Neural crest cell (in vitro differentiated cells): Measurements from ENCODE around the gene RBMY1A1. TPM values are rescaled to one million over a fixed set of nuclear protein-coding genes. Genes with fewer than 3 reads are reported as not detected.
"Not testable (repeated sequence)": the region's sequence is repeated elsewhere in the genome, so short reads cannot be mapped to it uniquely, and the experiment has no call there.

Experiments
- DNase-seq: peaks from one replicate; pipeline ENCODE4 v3.0.0; 2021; ENCODE audit warnings: low read depth, mixed read lengths, low spot score
- H3K27ac Mint-ChIP-seq: one replicate; pipeline ENCODE4 v1.8.0; 2021; ENCODE audit warnings: mild to moderate bottlenecking, mixed read lengths; ENCODE audit not compliant: unreplicated experiment
- H3K27me3 Mint-ChIP-seq: 2 replicates; pipeline ENCODE4 v1.8.0; 2021; ENCODE audit warnings: low read depth, mild to moderate bottlenecking, mixed read lengths
- H3K36me3 Mint-ChIP-seq: 2 replicates; pipeline ENCODE4 v1.8.0; 2021; ENCODE audit warnings: low read depth, mild to moderate bottlenecking, mixed read lengths
- H3K4me1 Mint-ChIP-seq: 2 replicates; pipeline ENCODE4 v1.8.0; 2021; ENCODE audit warnings: mixed read lengths
- H3K4me3 Mint-ChIP-seq: one replicate; pipeline ENCODE4 v1.8.0; 2021; ENCODE audit warnings: mild to moderate bottlenecking, mixed read lengths
- H3K9me3 Mint-ChIP-seq: 2 replicates; pipeline ENCODE4 v1.8.0; 2021; ENCODE audit warnings: mixed read lengths
- long read RNA-seq: library from polyadenylated mRNA; unstranded; transcript quantifications from one replicate; pipeline ENCODE4 v2.0.0, GENCODE V29; 2020
- total RNA-seq: library from RNA; stranded (reverse); gene quantifications from 2 replicates; pipeline ENCODE4 v1.2.1, GENCODE V29; 2021
- TF ChIP-seq, protein P1 (sequence below): fragments of 200-600 bp; sonication (generic); conservative IDR thresholded peaks from 2 replicates; pipeline ENCODE4 v1.5.0; 2021; ENCODE audit warnings: antibody characterized with exemption, mild to moderate bottlenecking

The RBMY1A1 gene
- not detected in 2 replicates for total RNA-seq
- long read RNA-seq: 0 reads

GRCh38 chrY:21534579-21534978, at the start of gene RBMY1A1:
Gene RBMY1A1, plus strand, starts transcription at chrY:21534879. Its CDS starts 2,013 bp downstream, at chrY:21536892.
- H3K4me3 Mint-ChIP-seq, H3K36me3 Mint-ChIP-seq, H3K9me3 Mint-ChIP-seq, H3K4me1 Mint-ChIP-seq, H3K27ac Mint-ChIP-seq, DNase-seq, H3K27me3 Mint-ChIP-seq: not testable (repeated sequence)

DNA sequence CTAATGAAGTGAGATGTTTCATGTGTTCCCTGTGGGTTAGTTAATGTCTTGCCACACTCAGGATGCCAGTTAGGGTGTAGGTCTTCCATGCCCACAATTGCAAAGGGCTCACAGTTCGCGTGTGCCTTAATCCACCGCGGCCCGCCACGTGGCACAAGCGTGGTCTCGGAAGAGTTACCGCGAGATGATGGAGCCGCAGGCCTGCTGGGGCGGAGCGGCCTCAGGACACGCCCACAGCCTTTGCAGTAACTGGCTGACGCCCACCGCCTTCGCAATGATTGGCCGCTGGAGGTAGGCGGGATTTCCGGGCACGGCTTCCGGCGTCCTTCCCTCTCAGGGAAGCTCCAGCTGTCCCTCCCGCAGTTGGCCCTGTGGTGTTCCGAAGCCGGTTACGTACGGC, 23.6 kb upstream of the RBMY1A1 start, which contains the start of gene RBMY1B:
RBMY1B (plus strand) TSS at position 301 of the 400 bp plus-strand sequence. CDS start 2,013 bp downstream, outside the sequence.
- H3K4me1 Mint-ChIP-seq, H3K36me3 Mint-ChIP-seq, H3K9me3 Mint-ChIP-seq, H3K4me3 Mint-ChIP-seq, DNase-seq, H3K27me3 Mint-ChIP-seq, H3K27ac Mint-ChIP-seq: not testable (repeated sequence)

DNA sequence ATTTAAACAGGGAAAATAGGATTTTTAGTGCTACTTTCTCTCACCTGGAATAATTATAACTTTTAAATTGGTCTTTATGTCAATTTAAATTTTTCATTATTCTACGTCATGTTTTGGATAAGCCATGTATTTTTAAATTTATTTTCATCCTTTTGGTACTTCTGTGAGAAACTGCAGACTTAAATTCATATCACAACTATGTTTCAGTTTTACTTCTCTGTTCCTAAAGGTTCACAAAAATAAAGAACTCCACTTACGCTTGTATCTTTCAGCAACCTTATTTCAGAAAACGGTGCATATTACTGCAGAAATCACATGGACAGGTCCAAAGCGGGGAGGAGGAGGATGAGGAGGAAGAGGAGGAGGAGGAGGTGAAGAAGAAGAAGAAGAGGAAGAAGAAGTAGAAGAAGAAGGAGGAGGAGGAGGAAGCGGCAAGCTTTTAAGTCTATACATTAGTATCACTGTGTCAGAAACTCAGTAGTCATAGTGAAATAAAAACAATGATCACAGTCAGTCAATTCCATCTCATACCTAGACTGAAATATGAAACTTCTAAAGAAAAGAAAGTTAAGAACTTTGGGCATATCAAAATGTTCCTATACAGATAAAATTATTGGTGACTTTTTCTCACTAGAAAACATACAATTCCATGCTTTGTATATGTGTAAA, 24.8 kb downstream of the RBMY1A1 start:
- H3K36me3 Mint-ChIP-seq, H3K27ac Mint-ChIP-seq: not testable (repeated sequence)

GRCh38 chrY:21585449-21585848, 50.8 kb downstream of the RBMY1A1 start:
- Mint-ChIP-seq H3K4me1 (no peaks in the 10 kb centered on the region), H3K9me3 (no peaks in the 10 kb centered on the region), H3K27ac (no peak overlapping the region), H3K27me3 (no peaks in the 10 kb centered on the region), H3K36me3 (no peaks in the 10 kb centered on the region), H3K4me3 (no peak overlapping the region)
- DNase-seq: no peak
- TF ChIP-seq, protein P1, sequence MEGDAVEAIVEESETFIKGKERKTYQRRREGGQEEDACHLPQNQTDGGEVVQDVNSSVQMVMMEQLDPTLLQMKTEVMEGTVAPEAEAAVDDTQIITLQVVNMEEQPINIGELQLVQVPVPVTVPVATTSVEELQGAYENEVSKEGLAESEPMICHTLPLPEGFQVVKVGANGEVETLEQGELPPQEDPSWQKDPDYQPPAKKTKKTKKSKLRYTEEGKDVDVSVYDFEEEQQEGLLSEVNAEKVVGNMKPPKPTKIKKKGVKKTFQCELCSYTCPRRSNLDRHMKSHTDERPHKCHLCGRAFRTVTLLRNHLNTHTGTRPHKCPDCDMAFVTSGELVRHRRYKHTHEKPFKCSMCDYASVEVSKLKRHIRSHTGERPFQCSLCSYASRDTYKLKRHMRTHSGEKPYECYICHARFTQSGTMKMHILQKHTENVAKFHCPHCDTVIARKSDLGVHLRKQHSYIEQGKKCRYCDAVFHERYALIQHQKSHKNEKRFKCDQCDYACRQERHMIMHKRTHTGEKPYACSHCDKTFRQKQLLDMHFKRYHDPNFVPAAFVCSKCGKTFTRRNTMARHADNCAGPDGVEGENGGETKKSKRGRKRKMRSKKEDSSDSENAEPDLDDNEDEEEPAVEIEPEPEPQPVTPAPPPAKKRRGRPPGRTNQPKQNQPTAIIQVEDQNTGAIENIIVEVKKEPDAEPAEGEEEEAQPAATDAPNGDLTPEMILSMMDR: no peak

More for the DNA sequence above, 24.8 kb downstream of the RBMY1A1 start:
- not testable (repeated sequence) for H3K4me3 Mint-ChIP-seq, H3K27me3 Mint-ChIP-seq, DNase-seq, H3K9me3 Mint-ChIP-seq, H3K4me1 Mint-ChIP-seq

GRCh38 chrY:21586454-21586853, 51.8 kb downstream of the RBMY1A1 start:
- not testable (repeated sequence) for H3K9me3 Mint-ChIP-seq, DNase-seq, H3K27me3 Mint-ChIP-seq, H3K4me1 Mint-ChIP-seq, H3K27ac Mint-ChIP-seq, H3K36me3 Mint-ChIP-seq, H3K4me3 Mint-ChIP-seq

DNA sequence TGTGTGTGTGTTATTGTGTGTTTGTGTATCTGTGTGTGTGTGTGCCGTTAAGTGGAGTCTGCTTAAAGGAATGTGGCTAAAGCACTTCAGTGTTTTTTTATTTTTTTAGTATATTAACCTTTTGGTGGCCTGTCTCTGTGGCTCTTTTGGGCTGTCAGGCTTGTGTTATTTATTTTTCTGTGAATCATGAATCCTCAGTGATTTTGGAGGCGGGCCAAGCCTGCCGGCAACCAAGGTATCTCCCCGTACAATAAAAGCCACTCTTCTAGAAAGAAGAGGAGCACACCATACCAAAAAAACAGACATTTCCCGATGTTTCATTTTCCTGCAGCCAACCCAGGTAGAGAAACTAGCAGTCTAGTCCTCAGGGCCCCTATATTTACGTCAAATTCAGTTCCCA, 57.4 kb downstream of the RBMY1A1 start:
- TF ChIP-seq, protein P1: no peak
- H3K9me3 Mint-ChIP-seq: no peaks in the 10 kb centered on the region
- H3K27ac Mint-ChIP-seq: no peak overlapping the region
- no peak for DNase-seq
- H3K36me3 Mint-ChIP-seq: no peaks in the 10 kb centered on the region
- H3K27me3 Mint-ChIP-seq: no peaks in the 10 kb centered on the region
- no peak overlapping the region for H3K4me3 Mint-ChIP-seq
- no peaks in the 10 kb centered on the region for H3K4me1 Mint-ChIP-seq

- not testable (repeated sequence) for H3K27me3 Mint-ChIP-seq, H3K9me3 Mint-ChIP-seq, H3K27ac Mint-ChIP-seq, H3K4me1 Mint-ChIP-seq, H3K4me3 Mint-ChIP-seq, DNase-seq, H3K36me3 Mint-ChIP-seq
Measured at GRCh38 chrY:21596287-21596686, 61.6 kb downstream of the RBMY1A1 start.

Other genes with a start within 250 kb of the RBMY1A1 start
- gene RBMY1B, start 23.5 kb upstream of the RBMY1A1 start, total RNA-seq: not detected in 2 replicates